ENCODE results near the gene SLC22A13. TPM values are rescaled to one million over a fixed set of nuclear protein-coding genes. Genes with fewer than 3 reads are reported as not detected.

SLC22A13 gene
- total and polyA plus RNA-seq, 8 donors: 0.05 to 0.69 (median 0.24) TPM; not detected in 1

DNA sequence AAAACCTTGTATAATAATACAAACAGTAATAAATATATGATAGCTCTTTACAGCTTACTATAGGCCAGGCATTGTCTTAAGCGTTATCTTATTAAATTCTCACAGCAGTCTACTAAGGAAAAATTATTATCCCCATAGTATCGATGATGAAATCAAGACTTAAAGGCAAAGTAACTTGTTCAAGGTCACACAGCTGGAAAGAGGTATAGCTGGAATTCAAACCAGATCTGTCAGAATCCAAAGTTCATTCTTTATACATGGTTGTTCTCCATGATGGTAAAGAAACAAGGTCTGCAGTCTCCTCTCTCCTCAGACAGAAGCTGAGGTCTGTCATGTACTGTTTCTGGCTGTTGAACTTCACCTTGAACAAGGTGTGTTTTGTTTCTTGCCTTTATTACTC lies 15.4 kb upstream of the SLC22A13 start:
- 65 to 72% methylated on average over 2 of the region's 2 CpGs for WGBS, 2 donors
- H3K4me3 ChIP-seq: no peak overlapping the region
- H3K9me3 ChIP-seq: no peaks in the 10 kb centered on the region
- TF ChIP-seq, protein P1, sequence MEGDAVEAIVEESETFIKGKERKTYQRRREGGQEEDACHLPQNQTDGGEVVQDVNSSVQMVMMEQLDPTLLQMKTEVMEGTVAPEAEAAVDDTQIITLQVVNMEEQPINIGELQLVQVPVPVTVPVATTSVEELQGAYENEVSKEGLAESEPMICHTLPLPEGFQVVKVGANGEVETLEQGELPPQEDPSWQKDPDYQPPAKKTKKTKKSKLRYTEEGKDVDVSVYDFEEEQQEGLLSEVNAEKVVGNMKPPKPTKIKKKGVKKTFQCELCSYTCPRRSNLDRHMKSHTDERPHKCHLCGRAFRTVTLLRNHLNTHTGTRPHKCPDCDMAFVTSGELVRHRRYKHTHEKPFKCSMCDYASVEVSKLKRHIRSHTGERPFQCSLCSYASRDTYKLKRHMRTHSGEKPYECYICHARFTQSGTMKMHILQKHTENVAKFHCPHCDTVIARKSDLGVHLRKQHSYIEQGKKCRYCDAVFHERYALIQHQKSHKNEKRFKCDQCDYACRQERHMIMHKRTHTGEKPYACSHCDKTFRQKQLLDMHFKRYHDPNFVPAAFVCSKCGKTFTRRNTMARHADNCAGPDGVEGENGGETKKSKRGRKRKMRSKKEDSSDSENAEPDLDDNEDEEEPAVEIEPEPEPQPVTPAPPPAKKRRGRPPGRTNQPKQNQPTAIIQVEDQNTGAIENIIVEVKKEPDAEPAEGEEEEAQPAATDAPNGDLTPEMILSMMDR (IDR thresholded peaks at IDR 0.05): no peak
- H3K27me3 ChIP-seq: no peaks in the 10 kb centered on the region
- ATAC-seq: no peak
- intact Hi-C loops (cut with DNase I): no loop called here
- no peak for DNase-seq
- H3K27ac ChIP-seq: no peak overlapping the region
- H3K4me1 ChIP-seq: no peaks in the 10 kb centered on the region
- no peak for FAIRE-seq
- peaks cover 0 to 41% (median 0%) of the 10 kb centered on the region in 3 donors for H3K36me3 ChIP-seq

DNA sequence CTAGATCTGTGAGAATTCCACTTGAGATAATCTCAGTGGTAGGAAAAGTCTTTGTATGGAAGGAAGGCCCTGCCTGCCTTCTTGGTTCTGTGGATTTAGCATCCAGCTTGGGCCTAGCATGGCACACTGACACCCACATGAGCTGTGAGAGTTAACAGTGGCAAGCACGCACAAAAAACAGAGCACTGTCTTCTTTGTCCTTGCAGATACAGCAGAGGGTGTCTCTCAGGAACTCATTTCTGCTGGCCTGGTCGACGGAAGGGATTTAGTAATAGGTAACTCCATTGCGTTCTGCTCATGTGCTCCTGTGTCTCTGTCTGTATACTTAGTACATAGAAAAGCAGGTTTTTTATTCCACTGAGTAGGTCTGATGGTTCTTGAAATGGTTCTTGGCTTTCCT lies 14.4 kb upstream of the SLC22A13 start:
- FAIRE-seq: no peak
- H3K4me3 ChIP-seq: no peak overlapping the region
- intact Hi-C loops (cut with DNase I): no loop called here
- no peaks in the 10 kb centered on the region for H3K9me3 ChIP-seq
- H3K4me1 ChIP-seq: no peaks in the 10 kb centered on the region
- WGBS, 2 donors: 88 to 92% methylated on average over 4 of the region's 4 CpGs
- peaks cover 0 to 40% (median 0%) of the 10 kb centered on the region in 3 donors for H3K36me3 ChIP-seq
- TF ChIP-seq, protein P1 (IDR thresholded peaks at IDR 0.05): no peak
- no peak for DNase-seq
- no peak for ATAC-seq
- no peak overlapping the region for H3K27ac ChIP-seq
- no peaks in the 10 kb centered on the region for H3K27me3 ChIP-seq

DNA sequence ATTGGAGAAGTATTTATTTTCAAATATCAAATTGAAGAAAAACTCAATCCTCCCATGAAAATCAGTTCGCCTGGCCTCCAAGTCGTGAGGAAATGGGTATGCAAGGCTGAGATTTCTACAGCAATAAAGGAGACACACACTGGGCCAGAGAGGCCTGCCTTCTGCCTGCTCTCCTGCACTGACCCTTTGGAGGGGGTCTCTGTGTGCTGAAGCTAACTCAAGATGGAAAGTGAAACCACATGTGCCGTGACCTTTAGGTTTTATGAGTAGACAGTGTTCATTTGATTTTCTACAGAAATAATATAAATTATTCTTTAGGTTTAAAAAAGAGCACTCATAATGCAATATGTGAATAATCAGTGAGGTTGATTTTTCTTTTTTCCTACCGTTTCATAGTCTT lies 11.9 kb upstream of the SLC22A13 start:
- intact Hi-C loops (cut with DNase I): no loop called here
- ATAC-seq: no peak
- Histone ChIP-seq H3K4me1 (peaks cover 0 to 5% (median 0%) of the 10 kb centered on the region in 3 donors), H3K27me3 (no peaks in the 10 kb centered on the region), H3K9me3 (no peaks in the 10 kb centered on the region), H3K27ac (no peak overlapping the region), H3K36me3 (peaks cover 0 to 29% (median 0%) of the 10 kb centered on the region in 3 donors), H3K4me3 (no peak overlapping the region)
- 94 to 98% methylated on average over 4 of the region's 4 CpGs for WGBS, 2 donors
- no peak for FAIRE-seq
- DNase-seq: no peak
- TF ChIP-seq, protein P1 (IDR thresholded peaks at IDR 0.05): no peak

DNA sequence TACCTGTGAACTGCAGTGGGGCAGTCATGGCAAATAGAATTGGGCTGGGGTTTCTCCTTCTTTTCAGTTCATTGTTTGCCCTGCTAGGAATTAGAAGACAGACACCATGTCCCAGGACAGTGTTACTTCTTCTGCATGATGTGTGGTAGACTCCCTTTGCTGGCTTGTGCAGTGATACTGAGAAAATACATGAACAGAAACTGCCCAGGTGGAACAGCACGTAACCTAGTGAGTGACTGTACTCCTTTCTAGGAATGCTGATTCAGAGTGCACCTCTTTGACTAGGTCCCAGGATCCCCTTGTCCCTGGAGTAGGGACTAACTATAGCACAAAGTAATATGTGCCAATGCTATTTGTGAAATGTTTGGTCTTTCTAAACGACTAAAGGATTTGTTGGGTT lies 10.7 kb upstream of the SLC22A13 start:
- TF ChIP-seq, protein P1 (IDR thresholded peaks at IDR 0.05): no peak
- Histone ChIP-seq H3K36me3 (peaks cover 0 to 28% (median 0%) of the 10 kb centered on the region in 3 donors), H3K27ac (no peak overlapping the region), H3K27me3 (no peaks in the 10 kb centered on the region), H3K4me3 (no peak overlapping the region), H3K4me1 (peaks cover 0 to 5% (median 0%) of the 10 kb centered on the region in 3 donors), H3K9me3 (no peaks in the 10 kb centered on the region)
- WGBS, 2 donors: 85 to 93% methylated on average over 2 of the region's 2 CpGs
- no peak for FAIRE-seq
- no peak for ATAC-seq
- no peak for DNase-seq
- intact Hi-C loops (cut with DNase I): no loop called here

DNA sequence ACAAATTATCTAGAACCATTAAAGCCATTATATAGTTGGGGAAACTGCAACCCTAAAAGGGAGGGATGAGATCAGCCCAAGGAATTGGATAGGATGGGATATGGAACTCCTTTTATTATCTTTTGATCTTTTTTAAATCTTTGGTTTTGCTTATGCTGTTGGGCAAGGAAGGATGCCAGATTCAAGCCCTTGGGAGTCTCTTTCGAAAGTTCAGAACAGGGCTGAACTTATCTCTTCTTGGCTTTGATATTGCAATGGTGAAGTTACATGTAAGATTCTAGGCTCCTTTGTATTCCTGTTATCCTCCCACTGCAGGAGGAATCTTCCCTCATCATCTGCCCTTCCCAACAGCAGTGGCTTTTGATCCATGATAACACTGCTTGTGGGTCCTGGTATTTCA lies 10.0 kb upstream of the SLC22A13 start:
- peak in 2 of 4 donors; percentile 24 to 29 for ATAC-seq
- intact Hi-C loops (cut with DNase I): no loop called here
- DNase-seq: no peak
- no peak overlapping the region for H3K4me3 ChIP-seq
- H3K27me3 ChIP-seq: no peaks in the 10 kb centered on the region
- TF ChIP-seq, protein P1 (IDR thresholded peaks at IDR 0.05): no peak
- peaks cover 0 to 5% (median 0%) of the 10 kb centered on the region in 3 donors for H3K4me1 ChIP-seq
- H3K27ac ChIP-seq: no peak overlapping the region
- peaks cover 0 to 27% (median 0%) of the 10 kb centered on the region in 3 donors for H3K36me3 ChIP-seq
- WGBS, 2 donors: 82 to 83% methylated on average over 1 of the region's 1 CpG
- no peak for FAIRE-seq
- no peaks in the 10 kb centered on the region for H3K9me3 ChIP-seq

Data from pancreas (tissue), 10 donors.